ENCODE results near the gene PGBD5. TPM values are rescaled to one million over a fixed set of nuclear protein-coding genes. Genes with fewer than 3 reads are reported as not detected.
A peak's percentile ranks its signal among the peaks of the same experiment; 100 is the strongest.

The PGBD5 gene
- total and polyA plus RNA-seq, 2 of the 13 experiments (the other 11 are each of a cell fraction or from before 2014, with no cell fraction given) = 0.04 to 0.13 TPM

- TF ChIP-seq ZNF276 (CRISPR knock-in tag; IDR thresholded peaks at IDR 0.05; ENCODE audit: low read depth) (0 out of 2 replicates have a peak, but pooled peaks have one; percentile 28), RARA (CRISPR knock-in tag; IDR thresholded peaks at IDR 0.05) (peak; percentile 68), MYC (CRISPR knock-in tag; IDR thresholded peaks at IDR 0.05; ENCODE audit: borderline replicate concordance) (peak; percentile 89), ZNF781 (CRISPR knock-in tag; IDR thresholded peaks at IDR 0.05; ENCODE audit: borderline replicate concordance, not compliant biosample characterization) (peak; percentile 73), HIVEP1 (CRISPR knock-in tag; IDR thresholded peaks at IDR 0.05) (peak; percentile 28; the same call in 1 of the 2 replicates), MXD4 (CRISPR knock-in tag; IDR thresholded peaks at IDR 0.05) (peak; percentile 99), PHF21A (CRISPR knock-in tag; IDR thresholded peaks at IDR 0.05) (no peak), GATAD1 (CRISPR knock-in tag; IDR thresholded peaks at IDR 0.05) (peak; percentile 68), YY1 (IDR thresholded peaks at IDR 0.05; ENCODE audit: insufficient read depth, insufficient replicate concordance, low read depth, low read length) (no peak), ZNF33A (CRISPR knock-in tag; IDR thresholded peaks at IDR 0.05; ENCODE audit: borderline replicate concordance) (no peak), ZNF318 (CRISPR knock-in tag; IDR thresholded peaks at IDR 0.05) (no peak), JUN (CRISPR knock-in tag; IDR thresholded peaks at IDR 0.05) (no peak), LRRFIP1 (CRISPR knock-in tag; conservative IDR thresholded peaks at IDR 0.05) (no peak), ZNF230 (CRISPR knock-in tag; IDR thresholded peaks at IDR 0.05) (no peak), PAX8 (CRISPR knock-in tag; IDR thresholded peaks at IDR 0.05; ENCODE audit: borderline replicate concordance) (peak; percentile 53; the same call in 1 of the 2 replicates)
These were observed at the start of gene PGBD5 (continued) for GRCh38 chr1:230426246-230427093.
